ENCODE data around the gene GPX3.

GRCh38 chr5:151008906-151009305 is 11.5 kb upstream of the GPX3 start:
- TF ChIP-seq CTCF (IDR thresholded peaks at IDR 0.05 in 2 of 3, conservative IDR thresholded peaks at IDR 0.05 in 1 of 3; ENCODE audit: control insufficient read depth in 2 of 3, extremely low read depth in 1 of 3, insufficient read depth in 1 of 3, low read depth in 3 of 3, low read length in 3 of 3) (no peak), EZH2 (IDR thresholded peaks at IDR 0.05; ENCODE audit: borderline replicate concordance, control insufficient read depth, low read depth, low read length) (no peak), POLR2A (IDR thresholded peaks at IDR 0.05; ENCODE audit: low read depth, low read length) (no peak), BHLHE40 (IDR thresholded peaks at IDR 0.05; ENCODE audit: borderline replicate concordance in 1 of 2, low read depth in 2 of 2, low read length in 1 of 2) (no peak), BACH1 (IDR thresholded peaks at IDR 0.05; ENCODE audit: borderline replicate concordance) (no peak), NR2C2 (IDR thresholded peaks at IDR 0.05; ENCODE audit: borderline replicate concordance, control insufficient read depth, insufficient read length, low read depth) (no peak)
